ENCODE measurements around the gene VWCE. TPM values are rescaled to one million over a fixed set of nuclear protein-coding genes. Genes with fewer than 3 reads are reported as not detected.
"Not testable (repeated sequence)": the region's sequence is repeated elsewhere in the genome, so short reads cannot be mapped to it uniquely, and the experiment has no call there.

VWCE gene
- polyA plus RNA-seq, 1 donor (not counting 4 experiments of a cell fraction or from before 2014, with no cell fraction given), result 0.30 TPM

DNA sequence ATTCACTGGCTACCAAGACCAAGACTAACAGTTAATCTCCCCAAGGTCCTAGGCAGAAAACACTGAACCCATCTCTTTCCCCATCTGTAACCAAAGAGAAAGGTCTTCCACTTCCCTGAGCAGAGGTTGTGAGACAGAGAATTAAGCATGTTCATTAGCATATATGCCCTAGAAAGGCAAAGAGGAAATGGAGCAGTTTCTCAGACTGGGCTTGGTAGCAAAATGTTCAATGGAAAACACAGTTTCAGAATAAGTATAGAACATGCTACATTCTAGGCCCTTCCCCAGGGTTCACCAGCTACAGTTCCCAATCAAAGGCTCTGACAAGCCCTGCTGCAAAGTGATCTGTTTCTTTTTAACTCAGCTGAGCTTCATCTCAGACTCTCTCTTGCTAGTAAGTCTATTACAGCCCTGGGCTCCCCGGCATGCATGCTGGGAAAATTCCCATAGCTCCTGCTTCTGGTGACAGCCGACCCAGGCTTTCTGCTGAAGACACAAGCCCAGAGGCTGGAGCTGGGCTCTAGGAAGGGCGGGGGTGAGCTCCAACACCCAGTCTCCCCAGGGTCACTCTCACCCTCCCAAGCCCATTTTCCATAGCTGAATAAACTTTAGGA, 81.3 kb downstream of the VWCE start:
- H3K79me2 ChIP-seq (ENCODE audit: control insufficient read depth, insufficient read depth, low read length); FAIRE-seq: not testable (repeated sequence)

DNA sequence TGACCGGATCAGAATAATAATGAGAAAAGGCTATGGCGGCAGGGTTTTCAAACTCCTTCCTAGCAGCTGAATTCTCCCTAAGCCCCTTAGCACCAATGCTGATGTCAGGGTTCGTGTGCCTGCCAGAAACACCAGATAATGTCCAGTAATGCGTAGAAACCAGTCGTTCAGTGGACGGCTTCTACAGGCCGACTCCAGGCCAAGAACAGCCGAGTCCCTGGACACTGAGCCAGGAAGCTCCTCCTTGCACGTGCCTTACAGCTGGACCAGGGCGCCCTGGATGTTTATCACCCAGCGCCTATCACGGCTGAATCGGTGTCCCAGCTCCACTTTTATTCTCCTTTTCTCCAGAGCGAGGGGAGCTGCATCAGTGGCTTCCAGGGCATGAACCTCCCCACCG, 82.9 kb downstream of the VWCE start:
- FAIRE-seq; H3K4me2 ChIP-seq (ENCODE audit: control insufficient read depth, extremely low read depth, insufficient read depth, low read depth, low read length); DNase-seq (ENCODE audit: low read depth, low spot score); H3K4me3 ChIP-seq (ENCODE audit: control insufficient read depth in 2 of 3, extremely low read depth in 1 of 3, insufficient read depth in 2 of 3, low read depth in 1 of 3, low read length in 3 of 3); H3K9me3 ChIP-seq (ENCODE audit: control insufficient read depth, low read depth, low read length); H3K9me1 ChIP-seq (ENCODE audit: control insufficient read depth, extremely low read depth, insufficient read depth, low read length); H3K36me3 ChIP-seq (ENCODE audit: control insufficient read depth in 2 of 2, extremely low read depth in 1 of 2, insufficient read depth in 2 of 2, low read length in 2 of 2); H3K9ac ChIP-seq (ENCODE audit: control insufficient read depth, extremely low read depth, insufficient read depth, low read length); H3K27ac ChIP-seq (ENCODE audit: control insufficient read depth, insufficient read depth, low read length); H3K79me2 ChIP-seq (ENCODE audit: control insufficient read depth, insufficient read depth, low read length); H3K27me3 ChIP-seq (ENCODE audit: control insufficient read depth, extremely low read depth, insufficient read depth, low read length); H2AFZ ChIP-seq (ENCODE audit: control insufficient read depth, low read length); dilution Hi-C loops (cut with MboI; ENCODE audit: extremely low pct_ligation_motif_present, low sequenced_read_pairs); H4K20me1 ChIP-seq (ENCODE audit: control insufficient read depth, extremely low read depth, insufficient read depth, low read length); H3K4me1 ChIP-seq (ENCODE audit: control insufficient read depth, extremely low read depth, insufficient read depth, low read length): not testable (repeated sequence)

More for the DNA sequence above, 81.3 kb downstream of the VWCE start:
- DNase-seq (ENCODE audit: low read depth, low spot score); dilution Hi-C loops (cut with MboI; ENCODE audit: extremely low pct_ligation_motif_present, low sequenced_read_pairs); H3K9me3 ChIP-seq (ENCODE audit: control insufficient read depth, low read depth, low read length); H3K9me1 ChIP-seq (ENCODE audit: control insufficient read depth, extremely low read depth, insufficient read depth, low read length); H3K4me2 ChIP-seq (ENCODE audit: control insufficient read depth, extremely low read depth, insufficient read depth, low read depth, low read length); H3K4me3 ChIP-seq (ENCODE audit: control insufficient read depth in 2 of 3, extremely low read depth in 1 of 3, insufficient read depth in 2 of 3, low read depth in 1 of 3, low read length in 3 of 3); H4K20me1 ChIP-seq (ENCODE audit: control insufficient read depth, extremely low read depth, insufficient read depth, low read length); H3K27ac ChIP-seq (ENCODE audit: control insufficient read depth, insufficient read depth, low read length); H3K27me3 ChIP-seq (ENCODE audit: control insufficient read depth, extremely low read depth, insufficient read depth, low read length); H3K9ac ChIP-seq (ENCODE audit: control insufficient read depth, extremely low read depth, insufficient read depth, low read length); H2AFZ ChIP-seq (ENCODE audit: control insufficient read depth, low read length); H3K4me1 ChIP-seq (ENCODE audit: control insufficient read depth, extremely low read depth, insufficient read depth, low read length); H3K36me3 ChIP-seq (ENCODE audit: control insufficient read depth in 2 of 2, extremely low read depth in 1 of 2, insufficient read depth in 2 of 2, low read length in 2 of 2): not testable (repeated sequence)

DNA sequence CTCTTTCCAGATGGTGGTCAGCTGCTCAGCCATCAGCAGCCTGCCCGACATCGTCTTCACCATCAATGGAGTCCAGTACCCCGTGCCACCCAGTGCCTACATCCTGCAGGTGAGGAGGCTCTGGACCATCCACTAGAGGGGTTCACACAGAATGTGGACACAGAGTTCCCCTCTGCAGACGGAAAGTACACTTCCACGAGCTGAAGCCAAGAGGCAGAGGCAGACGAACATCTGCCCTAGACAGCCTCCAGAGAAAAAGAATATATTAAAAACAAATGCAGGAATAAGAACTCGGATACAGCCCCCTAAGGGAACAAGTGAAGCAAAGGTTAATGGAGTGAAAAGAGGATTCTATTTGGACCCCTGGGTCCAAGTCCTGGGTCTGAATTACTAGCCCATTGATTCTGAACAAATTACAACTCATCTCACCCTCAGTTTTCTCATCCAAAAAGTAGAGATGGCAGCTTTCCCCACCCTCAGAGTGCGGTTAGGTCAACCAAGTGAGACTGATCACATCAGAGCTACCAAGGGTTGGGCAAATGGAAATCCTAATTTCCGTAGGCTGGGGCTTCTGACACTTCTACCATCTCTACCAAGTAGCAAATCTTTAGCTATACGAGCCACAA, 83.7 kb downstream of the VWCE start:
- DNase-seq (ENCODE audit: low read depth, low spot score); dilution Hi-C loops (cut with MboI; ENCODE audit: extremely low pct_ligation_motif_present, low sequenced_read_pairs): not testable (repeated sequence)

DNA sequence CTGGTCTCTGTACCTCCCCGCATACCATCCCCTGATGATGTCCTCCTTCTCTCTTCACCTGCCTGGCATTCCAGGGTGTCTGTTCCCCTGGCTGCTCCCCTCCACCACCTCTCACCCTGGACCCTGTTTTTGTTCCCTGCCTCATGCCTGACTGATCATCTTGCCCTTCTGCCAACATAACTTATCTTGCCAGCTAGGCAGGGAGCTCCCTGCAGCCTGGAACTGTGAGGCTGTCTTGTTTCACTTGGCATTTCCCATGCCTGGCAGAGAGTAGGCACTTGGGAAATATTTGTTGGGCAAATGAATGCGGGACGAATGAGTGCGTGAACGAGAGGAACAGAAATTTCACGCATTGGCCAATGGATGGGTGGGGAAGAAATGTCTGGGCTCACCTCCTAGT, 84.5 kb downstream of the VWCE start:
- dilution Hi-C loops (cut with MboI; ENCODE audit: extremely low pct_ligation_motif_present, low sequenced_read_pairs); H4K20me1 ChIP-seq (ENCODE audit: control insufficient read depth, extremely low read depth, insufficient read depth, low read length); H3K4me3 ChIP-seq (ENCODE audit: control insufficient read depth in 2 of 3, extremely low read depth in 1 of 3, insufficient read depth in 2 of 3, low read depth in 1 of 3, low read length in 3 of 3): not testable (repeated sequence)

More for the DNA sequence above, 83.7 kb downstream of the VWCE start:
- H3K36me3 ChIP-seq (ENCODE audit: control insufficient read depth in 2 of 2, extremely low read depth in 1 of 2, insufficient read depth in 2 of 2, low read length in 2 of 2); H3K27ac ChIP-seq (ENCODE audit: control insufficient read depth, insufficient read depth, low read length); H3K79me2 ChIP-seq (ENCODE audit: control insufficient read depth, insufficient read depth, low read length); FAIRE-seq; H3K4me3 ChIP-seq (ENCODE audit: control insufficient read depth in 2 of 3, extremely low read depth in 1 of 3, insufficient read depth in 2 of 3, low read depth in 1 of 3, low read length in 3 of 3); H3K9ac ChIP-seq (ENCODE audit: control insufficient read depth, extremely low read depth, insufficient read depth, low read length); H4K20me1 ChIP-seq (ENCODE audit: control insufficient read depth, extremely low read depth, insufficient read depth, low read length); H3K4me2 ChIP-seq (ENCODE audit: control insufficient read depth, extremely low read depth, insufficient read depth, low read depth, low read length); H3K4me1 ChIP-seq (ENCODE audit: control insufficient read depth, extremely low read depth, insufficient read depth, low read length); H3K27me3 ChIP-seq (ENCODE audit: control insufficient read depth, extremely low read depth, insufficient read depth, low read length); H3K9me3 ChIP-seq (ENCODE audit: control insufficient read depth, low read depth, low read length); H3K9me1 ChIP-seq (ENCODE audit: control insufficient read depth, extremely low read depth, insufficient read depth, low read length); H2AFZ ChIP-seq (ENCODE audit: control insufficient read depth, low read length): not testable (repeated sequence)

More for the DNA sequence above, 84.5 kb downstream of the VWCE start:
- H3K27me3 ChIP-seq (ENCODE audit: control insufficient read depth, extremely low read depth, insufficient read depth, low read length); H3K9me1 ChIP-seq (ENCODE audit: control insufficient read depth, extremely low read depth, insufficient read depth, low read length); H3K27ac ChIP-seq (ENCODE audit: control insufficient read depth, insufficient read depth, low read length); H3K9ac ChIP-seq (ENCODE audit: control insufficient read depth, extremely low read depth, insufficient read depth, low read length); H3K79me2 ChIP-seq (ENCODE audit: control insufficient read depth, insufficient read depth, low read length); H3K9me3 ChIP-seq (ENCODE audit: control insufficient read depth, low read depth, low read length); H3K4me1 ChIP-seq (ENCODE audit: control insufficient read depth, extremely low read depth, insufficient read depth, low read length); DNase-seq (ENCODE audit: low read depth, low spot score); FAIRE-seq; H3K36me3 ChIP-seq (ENCODE audit: control insufficient read depth in 2 of 2, extremely low read depth in 1 of 2, insufficient read depth in 2 of 2, low read length in 2 of 2); H2AFZ ChIP-seq (ENCODE audit: control insufficient read depth, low read length); H3K4me2 ChIP-seq (ENCODE audit: control insufficient read depth, extremely low read depth, insufficient read depth, low read depth, low read length): not testable (repeated sequence)

Data from keratinocyte (primary cell).